Amygdala (tissue), 56 donors: ENCODE results near the gene RSPH10B.
"Not testable (repeated sequence)": the region's sequence is repeated elsewhere in the genome, so short reads cannot be mapped to it uniquely, and the experiment has no call there.

Experiments
- DNase-seq, 56 donors: peaks; one replicate each; lab custom pipeline; 2025; lab: John Stamatoyannopoulos, UW

RSPH10B gene

DNA sequence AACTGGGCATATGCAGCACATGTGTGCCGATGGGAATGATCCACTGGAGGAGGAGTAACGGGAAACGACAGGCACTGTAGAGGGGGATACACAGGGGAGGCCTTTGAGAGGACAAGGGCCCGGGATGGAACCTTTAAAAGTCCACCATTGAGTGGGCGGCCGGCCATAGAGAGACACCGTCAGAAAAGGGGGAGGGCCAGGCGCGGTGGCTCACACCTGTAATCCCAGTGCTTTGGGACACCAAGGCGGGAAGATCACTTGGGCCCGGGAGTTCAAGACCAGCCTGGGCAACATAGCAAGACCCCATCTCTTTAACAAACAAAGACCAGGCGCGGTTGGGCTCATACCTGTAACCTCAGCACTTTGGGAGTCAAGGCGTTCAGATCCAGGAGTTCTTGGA lies 39.2 kb downstream of the RSPH10B start:
- DNase-seq: not testable (repeated sequence)

DNA sequence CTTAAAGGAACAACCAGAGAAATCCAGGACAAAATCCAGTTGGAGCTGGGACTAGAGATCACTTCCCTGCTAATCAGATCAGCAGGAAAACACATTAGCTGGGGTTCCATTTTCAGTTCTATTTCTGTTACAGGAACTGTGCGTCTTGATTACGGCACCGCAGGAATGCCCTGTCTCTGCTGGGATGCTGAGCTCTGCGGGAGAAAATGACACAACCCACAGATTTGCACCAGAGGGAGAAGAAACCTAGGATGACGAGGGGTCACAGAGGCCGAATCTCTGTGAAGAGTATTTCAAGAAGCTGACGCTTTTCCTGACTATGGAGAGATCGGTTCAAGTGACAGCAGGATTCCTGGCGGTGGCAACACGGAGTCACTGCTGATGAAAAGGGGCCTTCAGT lies 40.2 kb downstream of the RSPH10B start:
- DNase-seq: not testable (repeated sequence)

DNA sequence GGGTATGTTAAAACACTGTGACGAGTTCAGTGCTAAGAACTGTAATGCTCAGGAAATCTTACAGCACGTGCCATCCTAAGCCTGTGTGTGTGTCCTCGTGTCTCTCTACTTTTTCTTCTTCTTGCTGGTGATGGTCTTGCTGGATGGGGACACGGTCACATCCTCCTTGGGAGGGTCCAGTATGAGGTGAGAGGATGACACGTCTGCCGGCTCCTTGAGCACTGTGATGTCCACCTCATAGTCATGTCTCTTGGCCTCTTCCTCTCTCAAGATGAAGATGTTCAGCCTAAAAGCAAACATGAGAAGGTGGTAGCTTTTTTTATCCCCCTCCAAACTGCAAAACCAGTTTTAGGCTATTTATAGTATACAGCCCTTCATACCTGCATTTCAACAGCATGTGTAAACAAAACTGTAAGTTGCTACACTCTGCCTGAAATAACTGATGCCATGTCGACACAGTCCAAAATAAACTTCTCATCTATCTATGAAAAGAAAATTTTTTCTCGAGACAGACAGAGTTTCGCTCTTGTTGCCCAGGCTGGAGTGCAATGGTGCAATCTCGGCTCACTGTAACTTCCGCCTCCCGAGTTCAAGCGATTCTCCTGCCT lies 44.1 kb downstream of the RSPH10B start:
- DNase-seq: not testable (repeated sequence)

DNA sequence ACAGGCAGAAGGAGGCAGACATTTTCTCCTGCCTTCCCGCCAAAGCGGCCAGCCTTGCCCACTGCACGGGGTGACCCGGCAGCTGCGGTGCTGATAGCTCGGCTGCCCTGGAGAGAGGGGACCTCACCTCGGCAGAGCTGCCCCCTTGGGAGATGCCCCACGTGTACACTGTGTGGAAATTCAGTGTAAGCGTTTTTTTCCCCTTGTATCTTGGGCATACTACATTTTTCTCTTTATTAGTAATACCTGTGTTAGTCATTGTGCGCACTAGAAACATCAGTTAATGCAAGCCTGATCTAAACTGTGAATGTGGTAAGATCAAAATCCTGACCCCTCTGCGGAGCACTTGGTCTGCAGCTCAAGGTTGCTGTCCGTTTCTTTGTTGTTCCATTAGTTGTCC lies 45.9 kb downstream of the RSPH10B start:
- DNase-seq: not testable (repeated sequence)

DNA sequence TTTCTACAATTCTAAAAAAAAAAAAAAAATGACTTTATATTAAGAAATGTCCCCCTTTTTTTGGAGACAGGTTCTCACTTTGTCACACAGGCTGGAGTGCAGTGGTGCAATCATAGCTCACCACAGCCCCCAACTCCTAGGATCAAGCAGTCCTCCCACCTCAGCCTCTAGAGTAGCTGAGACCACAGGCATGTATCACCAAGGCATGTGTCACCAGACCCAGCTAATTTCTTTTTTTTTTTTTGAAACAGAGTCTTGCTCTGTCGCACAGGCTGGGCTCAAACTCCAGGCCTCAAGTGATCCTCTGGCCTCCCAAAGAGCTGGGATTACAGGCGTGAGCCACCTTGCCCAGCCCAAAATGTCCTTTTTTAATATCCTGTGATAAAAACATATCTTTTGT lies 46.3 kb downstream of the RSPH10B start:
- DNase-seq: not testable (repeated sequence)

DNA sequence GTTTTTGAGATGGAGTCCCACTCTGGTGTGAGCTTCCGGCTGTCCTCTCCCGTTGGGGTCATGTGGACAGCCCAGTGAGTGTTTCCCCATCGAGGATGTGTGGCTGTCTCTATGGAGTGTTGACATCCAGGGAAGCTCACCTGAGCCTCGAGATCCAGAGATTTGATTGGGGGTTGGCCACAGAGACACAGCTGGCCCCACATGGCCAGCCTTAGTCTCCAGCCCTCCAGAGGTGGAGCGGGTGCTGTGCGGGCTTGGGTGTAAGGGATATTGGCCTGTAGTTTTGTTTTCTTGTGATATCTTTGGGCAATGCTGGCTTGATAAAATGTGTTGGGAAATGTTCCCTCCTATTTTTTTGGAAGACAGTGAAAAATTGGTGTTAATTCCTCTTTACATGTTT lies 54.0 kb downstream of the RSPH10B start:
- not testable (repeated sequence) for DNase-seq

DNA sequence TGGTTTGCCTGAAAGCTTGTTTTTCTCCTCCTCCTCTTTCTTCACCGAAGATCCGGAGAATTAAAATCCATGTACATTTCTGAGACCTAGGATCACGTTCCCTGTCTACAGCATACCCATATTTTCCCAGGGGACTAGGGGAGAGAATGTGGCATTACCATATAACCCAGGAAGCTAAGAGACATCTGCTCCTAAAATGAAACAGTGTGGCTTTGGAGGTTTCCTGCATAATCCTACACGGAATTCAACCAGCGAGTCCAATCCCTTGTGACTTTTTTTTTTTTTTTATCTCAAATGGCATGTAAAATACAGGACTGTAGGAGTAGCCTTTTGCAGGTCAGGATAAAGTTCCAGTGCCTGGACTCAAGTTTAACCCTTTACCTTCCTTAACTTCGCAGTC lies 61.7 kb downstream of the RSPH10B start:
- not testable (repeated sequence) for DNase-seq

DNA sequence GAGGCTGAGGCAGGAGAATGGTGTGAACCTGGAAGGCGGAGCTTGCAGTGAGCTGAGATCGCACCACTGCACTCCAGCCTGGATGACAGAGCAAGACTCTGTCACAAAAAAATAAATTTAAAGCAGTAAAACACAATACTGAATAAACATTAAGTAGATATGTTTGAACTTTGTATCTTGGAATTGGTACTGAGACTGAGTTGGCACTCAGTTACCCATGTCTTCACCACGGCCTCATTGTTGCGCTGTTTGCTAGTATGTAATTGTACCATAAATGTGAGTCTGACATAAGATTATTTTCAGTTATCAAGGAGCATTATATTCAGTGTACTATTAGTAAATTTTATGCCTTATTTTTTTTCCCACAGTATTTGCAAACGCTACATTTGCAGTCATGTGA lies 65.8 kb downstream of the RSPH10B start:
- not testable (repeated sequence) for DNase-seq

DNA sequence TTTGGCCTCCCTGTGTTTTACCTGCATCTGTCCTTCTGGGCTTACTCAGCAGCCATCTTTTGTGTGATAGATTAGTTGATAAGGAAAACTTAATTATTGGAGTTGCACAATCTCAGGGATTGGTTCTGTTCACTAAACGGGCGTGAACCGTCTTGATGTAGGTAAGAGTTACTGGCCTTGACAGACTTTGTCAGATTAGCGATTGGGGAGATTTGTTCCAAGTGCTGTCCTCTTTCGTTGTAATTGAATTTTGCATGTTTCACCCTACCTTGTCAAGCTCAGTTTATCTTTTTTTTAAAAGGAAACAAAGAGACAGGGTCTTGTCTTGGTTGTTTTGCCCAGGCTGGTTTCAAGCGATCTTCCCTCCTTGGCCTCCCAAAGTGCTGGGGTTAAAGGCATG lies 67.5 kb downstream of the RSPH10B start:
- DNase-seq: not testable (repeated sequence)

DNA sequence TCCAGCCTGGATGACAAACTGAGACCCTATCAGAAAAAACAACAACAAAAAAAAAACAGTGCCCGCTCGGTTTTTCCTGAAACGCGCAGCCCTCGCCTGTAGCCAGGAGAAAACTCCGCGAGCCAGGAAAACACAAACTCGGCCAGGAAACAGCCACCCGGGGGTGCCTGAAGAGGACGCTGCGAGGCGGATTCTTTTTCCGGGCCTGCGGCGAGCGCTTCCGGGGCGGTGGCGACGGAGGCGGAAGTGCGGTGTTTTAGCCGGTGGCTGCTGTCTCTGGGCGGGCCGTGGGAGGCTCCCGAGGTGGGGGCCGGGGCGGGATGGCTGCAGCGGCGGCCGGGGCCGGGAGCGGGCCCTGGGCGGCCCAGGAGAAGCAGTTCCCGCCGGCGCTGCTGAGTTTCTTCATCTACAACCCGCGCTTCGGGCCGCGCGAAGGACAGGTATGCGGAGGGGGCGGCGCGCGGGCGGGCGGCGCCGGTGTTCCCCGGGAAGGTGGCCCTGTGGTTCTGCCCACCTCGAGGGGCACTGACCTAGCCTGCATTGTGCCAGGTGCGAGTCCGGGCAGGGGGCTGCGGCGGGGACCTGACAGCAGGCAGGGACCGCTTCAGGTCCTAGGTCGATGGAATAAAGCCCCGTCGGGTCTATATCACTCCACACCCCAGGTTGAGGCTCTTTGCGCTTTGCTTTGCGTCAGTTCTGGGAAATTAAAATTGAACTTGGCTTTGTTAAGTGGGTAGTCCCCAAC lies 71.8 kb downstream of the RSPH10B start, which contains the start of gene CCZ1:
CCZ1 (plus strand) TSS at position 254 of the 745 bp plus-strand sequence; CDS start at position 321, 67 bp downstream.
- peak in 35 of 56 donors; percentile 8 to 82 (median 40) for DNase-seq

DNA sequence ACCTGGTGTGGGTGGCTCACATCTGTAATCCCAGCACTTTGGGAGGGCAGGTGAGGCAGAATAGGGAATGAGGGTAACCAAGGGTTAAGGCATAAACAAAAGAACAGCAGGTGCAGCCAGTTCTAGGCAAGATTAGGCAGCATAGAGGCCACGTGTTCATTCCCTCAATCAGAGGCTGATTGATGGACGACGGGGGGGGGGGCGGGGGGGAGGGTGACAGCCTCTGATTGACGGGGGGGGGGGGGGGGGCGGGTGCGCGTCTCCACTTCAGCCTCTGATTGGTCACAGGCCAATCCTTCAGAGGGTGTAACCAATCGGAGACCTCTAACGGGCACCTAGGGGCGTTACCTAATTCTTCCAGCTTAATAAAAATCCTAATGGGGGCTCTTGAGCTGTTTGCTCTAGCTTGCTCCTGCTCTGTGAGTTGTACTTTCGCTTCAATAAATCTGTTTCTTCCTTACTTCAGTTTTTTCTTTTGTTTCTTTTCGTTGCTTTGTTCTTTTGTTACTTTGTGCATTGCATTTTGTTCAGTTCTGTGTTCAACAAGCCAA lies 73.0 kb downstream of the RSPH10B start:
- peak in 22 of 56 donors; percentile 5 to 58 (median 20) for DNase-seq

DNA sequence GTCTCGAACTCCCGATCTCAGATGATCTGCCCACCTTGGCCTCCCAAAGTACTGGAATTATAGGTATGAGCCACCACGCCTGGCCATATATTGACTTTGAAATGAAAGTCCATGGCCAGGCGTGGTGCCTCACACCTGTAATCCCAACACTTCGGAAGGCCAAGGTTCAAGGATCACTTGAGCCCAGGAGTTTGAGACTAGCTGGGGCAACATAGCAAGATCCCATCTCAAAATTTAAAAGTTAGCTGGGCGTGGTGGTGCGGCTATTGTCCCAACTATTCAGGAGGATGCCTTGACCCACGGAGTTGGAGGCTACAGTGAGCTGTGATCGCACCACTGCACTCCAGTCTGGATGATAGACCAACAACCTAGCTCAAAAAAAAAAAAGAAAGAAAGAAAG lies 78.0 kb downstream of the RSPH10B start:
- no peak for DNase-seq

DNA sequence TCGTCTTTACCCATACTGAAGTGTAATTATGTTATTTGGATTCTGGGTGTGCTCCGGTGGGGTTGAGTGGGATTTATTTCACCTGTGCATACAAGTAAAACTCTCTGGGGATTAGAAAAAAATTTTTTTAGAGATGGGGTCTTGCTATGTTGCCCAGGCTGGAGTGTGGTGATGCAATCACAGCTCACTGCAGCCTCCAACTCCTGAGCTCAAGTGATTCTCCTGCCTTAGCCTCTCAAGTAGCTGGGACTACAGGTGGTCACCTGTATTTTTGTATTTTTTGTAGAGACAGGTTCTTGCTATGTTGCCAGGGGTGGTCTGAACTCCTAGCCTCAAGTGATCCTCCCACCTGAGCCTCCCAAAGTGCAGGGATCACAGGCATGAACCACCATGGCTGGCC lies 80.2 kb downstream of the RSPH10B start:
- DNase-seq: not testable (repeated sequence)

DNA sequence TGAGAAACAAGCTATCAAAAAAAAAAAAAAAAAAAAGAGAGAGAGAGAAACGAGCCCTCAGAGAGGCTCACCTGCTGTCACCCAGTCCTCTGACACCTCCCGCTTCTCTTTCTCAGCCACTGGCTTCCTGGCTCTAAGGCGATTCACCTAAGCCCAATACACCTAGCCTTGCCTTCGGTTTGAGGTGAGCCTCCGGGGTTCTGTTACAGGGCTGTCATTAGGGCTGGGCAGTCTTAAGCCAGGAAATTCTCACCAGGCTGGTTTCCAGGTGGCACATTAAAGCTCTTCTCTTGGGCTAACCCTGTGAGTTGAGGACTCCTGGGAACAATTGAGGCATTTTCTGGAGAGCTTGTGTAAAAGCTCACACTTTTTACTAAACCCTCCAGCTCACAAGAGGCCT lies 82.5 kb downstream of the RSPH10B start:
- not testable (repeated sequence) for DNase-seq

DNA sequence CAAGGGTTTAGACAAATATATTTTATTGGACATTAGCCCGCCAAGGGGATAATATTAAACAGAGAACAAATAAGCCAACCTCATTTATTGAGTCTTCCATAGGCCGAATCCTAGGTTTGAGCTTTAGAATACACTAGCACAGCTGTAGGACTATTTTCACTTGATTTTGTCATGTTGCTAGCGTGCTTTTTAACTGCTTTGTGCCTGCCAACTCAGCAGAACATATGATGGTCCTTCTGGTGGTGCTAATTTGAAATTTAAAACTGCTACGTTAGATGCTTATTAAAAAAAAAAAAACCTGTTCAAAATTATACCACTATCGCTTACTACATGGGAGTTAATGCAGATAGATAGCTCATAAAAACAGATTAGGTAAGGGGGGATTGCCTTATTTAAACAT lies 86.1 kb downstream of the RSPH10B start:
- not testable (repeated sequence) for DNase-seq

DNA sequence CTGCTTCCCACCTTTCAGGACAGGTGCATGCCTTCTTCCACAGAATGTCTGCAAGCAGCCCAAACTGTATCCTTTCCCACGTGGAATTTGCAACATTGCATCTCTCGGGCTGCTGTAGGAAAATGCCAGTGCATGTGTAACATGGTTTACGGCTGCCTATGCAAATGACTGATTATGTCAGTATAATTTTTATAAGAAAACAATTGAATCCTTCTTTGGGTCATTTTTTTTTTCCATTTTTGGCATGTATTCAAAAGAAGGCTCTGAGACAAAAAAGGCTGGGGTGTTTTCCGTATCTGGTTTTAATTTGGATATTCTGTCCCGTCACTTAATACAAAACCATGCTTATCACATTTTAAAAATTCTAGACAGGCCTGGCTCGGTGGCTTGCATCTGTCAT lies 90.4 kb downstream of the RSPH10B start:
- DNase-seq: peak in 3 of 56 donors; percentile 8 to 24 (median 19)

DNA sequence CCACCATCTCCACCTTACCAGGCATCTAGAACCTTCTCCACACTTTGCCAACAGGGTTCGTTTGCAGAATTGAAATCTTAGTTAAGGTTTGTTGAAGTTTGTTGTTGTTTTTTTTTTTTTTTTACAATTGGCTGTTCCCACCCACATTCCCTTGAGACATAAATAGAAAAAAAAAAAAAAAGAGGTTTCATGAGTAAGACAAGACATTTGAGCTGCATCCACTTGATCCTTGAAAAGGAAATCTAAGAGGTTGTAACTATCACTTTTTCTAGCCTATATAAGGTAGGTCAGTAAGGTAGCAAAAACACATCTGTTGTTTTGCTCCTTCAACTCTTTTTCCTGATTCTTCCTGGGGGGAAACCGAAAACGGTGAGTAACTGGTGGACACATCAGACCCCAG lies 90.9 kb downstream of the RSPH10B start:
- DNase-seq: not testable (repeated sequence)
